HCEC 1CT (cell line): ENCODE data around the gene ACYP2.
"Not testable (repeated sequence)": the region's sequence is repeated elsewhere in the genome, so short reads cannot be mapped to it uniquely, and the experiment has no call there.

Experiments used
- DNase-seq: peaks from one replicate; pipeline ENCODE4 v3.0.0-alpha.2; 2017

ACYP2 gene

DNA sequence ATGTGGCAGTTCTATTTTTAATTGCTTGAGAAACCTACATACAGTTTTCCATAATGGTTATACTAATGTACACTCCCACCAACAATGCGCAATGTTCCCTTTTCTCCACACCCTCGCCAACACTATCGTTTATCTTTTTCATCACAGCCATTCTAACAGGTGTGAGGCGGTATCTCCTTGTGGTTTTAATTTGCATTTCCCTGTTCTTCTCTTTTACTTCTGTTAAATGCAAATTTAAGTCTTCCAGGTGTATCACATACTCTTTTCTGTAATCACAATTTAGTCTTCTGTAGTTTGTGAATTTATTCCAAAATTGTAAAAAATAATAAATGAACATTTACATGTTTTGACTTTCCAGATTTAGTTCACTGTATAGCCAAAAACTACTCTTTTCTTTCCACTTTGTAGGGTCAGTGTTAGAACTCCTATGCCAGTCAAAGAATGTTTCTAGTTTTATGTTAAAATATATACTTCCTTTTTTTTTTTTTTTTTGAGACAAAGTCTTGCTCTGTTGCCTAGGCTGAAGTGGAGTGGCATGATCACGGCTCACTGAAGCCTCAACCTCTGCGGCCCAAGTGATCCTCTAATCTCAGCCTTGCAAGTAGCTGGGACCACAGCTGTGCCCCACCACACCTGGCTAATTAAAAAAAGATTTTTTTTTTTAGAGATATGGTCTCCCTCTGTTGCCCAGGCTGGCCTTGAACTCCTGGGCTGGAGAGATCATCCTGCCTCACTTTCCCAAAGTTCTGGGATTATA is 15.4 kb upstream of the ACYP2 start:
- DNase-seq = no peak

DNA sequence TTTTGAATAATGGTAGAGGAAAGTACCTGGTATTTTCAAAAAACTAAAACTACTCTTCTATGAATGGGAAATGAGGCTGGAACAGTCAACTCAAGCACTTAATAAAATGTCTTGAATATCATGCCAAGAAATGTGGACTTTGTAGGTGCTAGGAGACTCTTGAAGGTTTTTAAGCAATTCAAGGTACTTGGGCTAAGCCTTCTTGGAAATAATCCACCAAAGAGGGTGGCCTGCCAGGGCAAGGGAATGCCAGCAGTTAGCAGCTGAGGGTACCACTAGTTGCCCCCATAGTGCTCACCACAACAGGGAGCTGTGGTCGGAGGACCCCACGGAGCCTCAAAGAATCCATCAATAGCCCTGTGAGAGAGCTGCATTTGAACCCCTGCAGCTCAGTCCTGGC is 14.6 kb upstream of the ACYP2 start:
- no peak for DNase-seq

DNA sequence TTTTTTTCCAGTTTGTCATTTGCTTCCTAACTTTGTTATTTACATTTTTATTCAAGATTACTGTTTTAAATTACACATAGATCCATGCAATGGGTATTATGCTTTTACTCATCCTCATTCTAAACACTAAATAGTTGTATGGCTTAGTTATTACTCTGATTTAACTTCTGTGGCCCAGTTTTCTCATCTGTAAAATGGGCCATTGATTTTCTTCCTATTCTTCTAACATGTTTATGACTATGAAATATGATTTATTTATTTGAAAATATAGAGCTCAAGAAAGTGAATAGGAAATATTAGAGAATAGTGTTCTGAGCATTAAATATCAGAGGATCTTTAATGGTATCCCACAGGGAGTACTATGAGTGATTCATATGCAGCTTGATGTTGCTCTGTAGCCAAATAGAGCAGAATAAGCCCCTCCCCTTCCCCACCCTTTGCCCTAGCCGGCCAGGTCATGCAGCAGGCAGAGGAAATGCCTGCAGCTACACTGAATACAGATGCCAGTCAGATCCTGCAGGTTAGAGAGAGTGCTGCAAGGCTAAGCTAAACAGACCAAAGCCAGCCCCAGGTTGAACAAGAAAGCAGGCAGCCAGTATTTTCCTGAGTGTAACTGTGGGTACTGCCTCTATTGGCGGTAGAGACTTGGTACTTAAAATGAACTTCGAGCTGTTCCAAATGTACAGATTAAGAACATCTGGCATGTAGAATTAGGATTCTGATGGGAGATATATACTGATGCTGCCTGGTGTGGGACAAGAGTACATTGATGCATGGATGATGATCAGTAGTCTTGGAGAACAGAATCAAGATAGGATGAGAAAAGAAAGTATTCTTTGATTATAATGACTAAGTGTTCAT is 11.7 kb upstream of the ACYP2 start:
- DNase-seq = peak; percentile 75

DNA sequence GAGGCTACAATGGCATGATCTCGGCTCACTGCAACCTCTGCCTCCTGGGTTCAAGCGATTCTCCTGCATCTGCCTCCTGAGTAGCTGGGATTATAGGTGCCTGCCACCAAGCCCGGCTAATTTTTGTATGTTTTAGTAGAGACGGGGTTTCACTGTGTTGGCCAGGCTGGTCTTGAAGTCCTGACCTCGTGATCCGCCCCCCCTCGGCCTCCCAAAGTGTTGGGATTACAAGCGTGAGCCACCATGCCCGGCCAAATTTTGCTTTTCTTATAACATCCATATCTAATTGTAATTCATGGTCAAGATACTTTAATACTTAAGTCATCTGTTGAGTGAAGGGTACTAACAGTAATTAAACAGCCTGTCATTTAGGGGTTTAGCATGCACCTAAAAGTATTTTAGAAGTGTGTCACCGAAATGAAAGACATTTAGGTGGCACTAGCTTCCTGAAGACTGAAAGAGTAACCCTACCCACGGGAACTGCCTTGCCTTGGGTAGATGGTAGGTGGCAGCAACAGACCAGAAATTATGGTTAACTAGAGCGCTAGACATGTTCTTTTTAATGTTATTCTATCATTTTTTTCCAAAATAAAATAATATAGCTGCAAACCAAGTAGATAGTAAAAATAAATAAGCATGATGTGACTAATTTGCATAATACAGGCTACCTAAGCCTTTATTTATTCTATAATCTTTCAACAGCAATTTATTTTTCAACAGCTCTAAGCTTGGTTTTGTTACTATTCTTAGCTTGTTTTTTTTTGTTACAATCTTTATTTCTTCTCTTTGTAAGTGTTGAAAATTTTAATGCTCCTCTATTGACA is 8.6 kb upstream of the ACYP2 start:
- DNase-seq = peak; percentile 57

DNA sequence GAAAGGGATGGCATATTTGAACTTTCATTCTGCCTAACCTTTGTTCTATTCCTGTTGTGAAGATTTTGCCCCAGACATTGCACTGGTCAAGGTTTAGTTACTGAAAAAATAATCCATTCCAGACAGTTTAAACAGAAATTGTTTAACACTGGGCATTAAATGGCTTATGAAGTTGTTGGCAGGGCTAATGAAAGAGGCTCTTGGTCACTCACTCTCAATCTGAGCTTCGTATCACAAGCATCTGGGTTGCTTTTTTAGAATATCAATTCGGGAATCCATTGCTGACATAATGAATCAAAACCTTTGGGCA is 8.0 kb upstream of the ACYP2 start:
- DNase-seq = no peak

DNA sequence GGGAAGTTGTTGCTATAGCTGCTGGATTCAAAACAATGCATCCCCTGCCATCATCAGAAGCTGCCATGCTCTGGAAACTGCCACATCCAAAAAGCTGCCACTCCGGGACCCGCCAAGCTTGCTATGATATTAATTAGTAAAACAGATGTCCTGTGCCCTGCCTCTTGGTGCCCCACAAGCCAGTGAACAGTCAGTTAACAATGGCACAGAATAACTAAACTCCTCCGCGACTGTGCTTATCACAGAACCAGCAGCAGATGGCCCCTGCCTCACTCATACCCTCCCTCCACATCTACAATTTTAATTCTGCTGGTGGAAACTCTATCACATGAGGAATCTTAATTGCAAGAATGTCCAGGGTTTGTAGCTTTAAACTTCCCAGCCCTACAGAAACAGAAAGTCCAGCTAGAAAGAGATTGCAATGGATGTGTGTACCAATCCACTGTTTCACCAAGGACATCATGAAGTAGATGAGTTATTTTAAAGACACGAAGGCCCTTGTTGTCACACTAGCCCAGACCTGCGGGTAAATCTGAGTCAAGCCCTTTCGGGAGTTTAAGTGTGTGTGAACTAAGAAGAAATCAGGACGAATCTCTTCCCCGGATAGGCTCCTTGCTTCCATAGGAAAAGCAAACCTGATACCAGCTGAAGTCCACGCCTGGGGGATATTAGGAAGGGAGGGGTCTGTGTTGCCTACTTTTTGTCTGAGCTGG is 7.4 kb upstream of the ACYP2 start:
- DNase-seq = no peak

DNA sequence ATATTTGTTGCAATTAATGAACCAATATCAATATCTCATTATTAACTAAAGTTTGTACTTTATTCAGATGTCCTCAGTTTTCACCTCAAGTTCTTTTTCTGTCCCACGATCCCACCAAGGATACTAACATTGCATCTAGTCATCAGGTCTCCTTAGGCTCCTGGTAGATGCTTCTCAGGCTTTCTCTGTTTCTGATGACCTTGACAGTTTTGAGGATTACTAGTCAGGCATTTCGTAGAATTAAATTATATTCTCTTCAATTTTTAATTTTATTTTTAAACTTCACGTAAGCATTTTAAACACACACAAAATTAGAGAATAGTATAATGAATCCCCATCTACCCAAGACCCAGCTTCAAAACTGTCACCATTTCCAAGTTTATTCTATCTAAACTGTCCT is 5.6 kb upstream of the ACYP2 start:
- no peak for DNase-seq

DNA sequence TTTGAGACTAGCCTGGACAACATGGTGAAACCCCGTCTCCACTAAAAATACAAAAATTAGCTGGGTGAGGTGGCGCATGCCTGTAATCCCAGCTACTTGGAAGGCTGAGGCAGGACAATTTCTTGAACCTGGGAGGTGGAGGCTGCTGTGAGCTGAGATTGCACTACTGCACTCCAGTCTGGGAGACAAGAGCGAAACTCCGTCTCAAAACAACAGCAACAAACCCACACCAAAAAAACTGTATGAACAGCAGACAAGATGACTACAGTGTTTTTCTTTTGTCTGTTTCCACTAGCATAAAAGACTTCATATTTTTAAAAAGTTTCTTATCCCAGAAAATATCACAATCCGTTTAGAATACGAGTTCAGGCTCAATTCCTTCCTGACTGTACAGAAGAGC is 936 bp upstream of the ACYP2 start:
- not testable (repeated sequence) for DNase-seq

DNA sequence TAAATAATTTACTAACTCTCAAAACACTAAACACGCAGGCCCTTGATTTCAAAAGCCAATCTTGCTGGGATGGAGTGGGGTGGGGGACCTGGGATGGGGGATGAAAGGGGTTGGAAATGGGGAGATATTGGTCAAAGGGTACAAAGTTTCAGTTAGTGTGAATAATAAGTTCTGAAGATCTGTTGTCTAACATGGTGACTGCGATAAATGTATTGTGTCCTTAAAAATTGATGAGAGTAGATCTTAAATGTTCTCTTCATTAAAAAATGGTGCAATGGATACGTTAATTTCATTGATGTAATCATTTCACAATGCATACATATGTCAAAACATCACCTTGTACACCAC is 505 bp upstream of the ACYP2 start:
- DNase-seq = no peak

DNA sequence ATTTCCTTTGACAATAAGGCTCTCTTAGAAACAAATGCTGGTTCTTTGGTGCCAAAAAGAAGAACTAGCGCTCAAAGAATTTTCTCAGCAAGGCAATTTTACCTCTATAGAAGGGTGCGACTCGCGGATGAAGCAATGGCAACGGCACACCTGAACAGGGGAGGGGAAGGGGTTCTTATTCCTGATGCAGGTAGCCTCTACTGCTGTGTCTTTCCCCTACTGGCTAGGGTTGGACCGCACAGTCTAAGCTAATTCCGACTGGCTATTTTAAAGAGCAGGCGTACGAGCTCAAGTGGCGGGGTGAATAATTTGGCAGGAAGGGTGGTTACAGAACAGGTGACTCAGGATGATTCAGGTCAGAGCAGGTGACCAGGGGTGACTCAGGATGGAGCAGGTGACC is 1.2 kb downstream of the ACYP2 start:
- not testable (repeated sequence) for DNase-seq

DNA sequence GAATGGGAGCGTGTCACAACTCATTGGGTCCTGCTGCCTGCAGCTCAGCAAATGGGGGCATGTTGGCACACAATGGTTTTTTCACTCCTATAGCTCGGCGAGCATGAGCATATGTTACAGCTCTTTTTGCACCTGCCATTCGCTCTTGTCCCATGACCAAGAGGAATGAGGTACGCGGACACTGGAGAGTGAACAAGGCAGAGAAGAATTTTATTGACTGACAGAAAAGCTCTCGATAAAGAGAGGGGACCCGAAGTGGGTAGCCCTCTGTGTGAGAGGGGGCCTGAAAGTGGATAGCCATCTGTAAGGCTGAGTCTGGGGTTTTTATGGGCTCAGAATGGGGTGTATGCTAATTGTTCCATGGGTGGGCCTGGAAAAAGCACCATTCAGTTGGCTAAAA is 5.5 kb downstream of the ACYP2 start:
- no peak for DNase-seq

DNA sequence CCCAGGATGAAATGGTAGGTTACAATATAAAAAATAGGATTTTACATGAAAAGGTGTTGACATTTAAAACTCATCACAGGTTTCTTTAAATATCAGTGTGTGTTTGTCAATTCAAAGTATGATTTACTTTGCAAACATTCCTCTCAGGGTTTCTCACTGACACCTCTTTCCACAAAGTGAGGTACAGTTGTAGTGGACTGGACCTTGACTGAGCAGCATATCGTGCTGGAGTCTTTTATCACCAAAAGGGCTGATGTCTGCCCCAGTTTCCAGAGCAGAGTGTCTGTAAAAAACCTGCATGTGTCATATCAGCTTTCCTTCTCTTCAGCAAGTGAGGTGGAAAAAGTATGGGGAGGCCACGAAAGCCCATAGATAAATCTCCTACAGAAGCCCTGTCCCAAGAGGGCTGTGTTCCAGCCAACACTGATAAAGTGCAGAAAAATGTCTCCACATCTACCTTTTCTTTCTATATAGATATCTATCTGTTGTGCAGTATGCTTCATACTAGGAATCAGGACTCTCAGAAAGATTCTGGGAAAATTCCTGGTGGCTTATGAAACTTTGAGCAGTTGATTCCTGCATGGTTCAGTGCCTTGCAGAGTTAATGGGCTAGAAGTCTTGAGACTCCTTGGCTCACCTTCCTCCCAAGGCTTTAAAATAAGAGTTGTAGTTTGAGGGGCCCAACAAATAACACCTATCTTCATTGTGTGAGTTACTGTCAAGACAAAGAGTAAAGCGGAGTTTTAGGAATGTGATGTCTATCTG is 6.9 kb downstream of the ACYP2 start:
- no peak for DNase-seq

DNA sequence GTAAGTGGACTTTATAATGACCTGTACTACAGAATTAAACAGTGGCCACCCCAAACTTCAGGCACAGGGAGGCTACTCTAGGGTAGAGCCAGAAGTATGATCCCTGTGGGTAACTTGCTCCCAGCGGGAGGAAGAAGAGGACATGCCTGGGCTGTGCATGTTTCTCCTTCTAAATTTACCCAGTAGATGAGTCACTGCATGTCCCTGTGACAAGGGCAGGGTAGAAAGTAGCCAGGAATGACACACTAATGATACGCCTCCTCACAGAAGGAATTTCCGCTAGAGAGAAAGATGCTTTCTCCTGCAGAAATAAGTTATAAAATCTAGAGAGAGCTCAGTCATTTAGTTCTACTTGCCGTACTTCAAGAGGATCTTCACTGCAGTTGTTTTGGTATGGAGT is 7.5 kb downstream of the ACYP2 start:
- peak; percentile 15 for DNase-seq

DNA sequence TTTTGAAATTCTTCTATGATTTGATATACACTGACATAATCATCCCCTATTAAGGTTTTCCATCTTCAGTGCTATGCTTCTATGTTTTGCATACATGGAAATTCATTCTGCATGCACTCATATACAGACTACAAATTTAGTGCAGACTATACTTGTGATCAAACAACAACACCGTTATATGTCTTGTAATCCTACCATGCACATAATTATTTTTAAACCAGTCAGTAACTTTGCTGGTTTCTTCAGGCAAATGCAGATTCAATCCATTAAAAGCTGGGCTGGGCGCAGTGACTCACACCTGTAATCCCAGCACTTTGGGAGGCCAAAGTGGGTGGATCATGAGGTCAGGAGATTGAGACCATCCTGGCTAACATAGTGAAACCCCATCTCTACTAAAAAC is 11.8 kb downstream of the ACYP2 start:
- not testable (repeated sequence) for DNase-seq

DNA sequence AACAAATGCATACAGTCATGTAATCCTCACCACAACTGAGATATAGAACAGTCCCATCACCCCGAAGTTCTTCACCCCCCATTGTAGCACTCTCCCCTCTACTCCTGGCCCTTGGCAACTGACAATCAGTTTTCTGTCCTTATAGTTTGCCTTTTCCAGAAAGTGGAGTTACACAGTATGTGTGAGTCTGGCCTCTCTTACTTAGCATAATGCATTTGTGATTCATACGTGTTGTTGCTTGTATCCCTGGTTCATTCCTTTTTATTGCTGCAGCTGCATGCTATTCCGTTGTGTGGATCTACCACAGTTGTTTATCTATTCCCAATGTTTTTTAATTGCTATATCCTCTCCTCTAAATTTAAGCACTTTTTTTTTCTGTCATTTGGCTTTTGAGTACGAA is 17.6 kb downstream of the ACYP2 start:
- DNase-seq = no peak

DNA sequence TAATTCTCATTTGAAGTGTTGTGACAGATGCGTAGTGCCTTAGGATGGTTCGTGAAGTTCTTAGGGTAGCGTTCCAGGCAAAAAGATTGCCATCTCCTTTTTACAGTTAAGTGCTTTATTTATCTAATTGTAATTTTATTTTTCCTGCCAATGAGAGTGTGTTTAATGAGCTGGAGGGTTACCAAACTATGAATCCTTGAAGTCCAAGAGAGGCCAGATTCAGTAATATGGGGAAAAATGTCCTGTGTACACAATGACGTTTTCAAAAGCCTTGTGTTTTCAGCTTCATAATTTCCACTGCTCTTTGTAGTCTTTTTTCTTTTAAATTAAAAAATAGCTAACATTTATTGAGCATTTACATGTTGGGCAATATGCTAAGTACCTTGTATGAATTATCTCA is 23.8 kb downstream of the ACYP2 start:
- DNase-seq = no peak

DNA sequence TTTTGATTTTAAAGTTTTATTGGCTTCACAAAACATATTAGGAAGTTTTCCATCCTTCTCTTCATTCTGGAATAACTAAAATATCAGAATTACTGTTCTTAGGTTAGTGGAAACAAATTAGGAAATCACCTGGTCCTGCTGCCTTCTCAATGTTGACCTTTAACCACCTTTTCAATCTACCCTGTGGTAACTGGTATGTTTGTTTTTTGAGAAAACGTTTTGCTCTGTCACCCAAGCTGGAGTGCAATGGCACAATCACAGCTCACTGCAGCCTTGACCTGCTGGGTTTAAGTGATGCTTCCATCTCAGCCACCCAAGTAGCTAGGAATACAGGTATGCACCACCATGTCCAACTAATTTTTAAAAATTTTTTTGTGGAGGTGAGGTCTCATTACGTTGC is 28.4 kb downstream of the ACYP2 start:
- no peak for DNase-seq

DNA sequence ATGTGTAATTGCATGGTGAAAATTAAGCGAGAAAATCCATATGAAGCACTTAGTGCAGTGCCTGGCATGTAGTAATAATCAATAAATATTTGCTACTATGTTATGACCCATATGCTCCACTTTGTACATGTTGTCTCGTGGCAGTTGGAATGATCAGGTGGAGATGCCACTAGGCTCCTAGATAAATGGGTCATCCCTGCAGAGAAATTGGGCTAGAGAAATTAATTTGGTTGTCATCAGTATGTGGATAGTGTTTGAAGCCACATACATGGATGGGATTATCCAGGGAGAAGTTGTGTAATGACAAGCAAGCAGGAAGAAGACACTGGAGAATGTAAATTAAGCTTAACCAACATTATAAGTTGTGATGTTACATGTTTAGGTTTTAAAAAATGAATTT is 33.0 kb downstream of the ACYP2 start:
- DNase-seq = no peak

DNA sequence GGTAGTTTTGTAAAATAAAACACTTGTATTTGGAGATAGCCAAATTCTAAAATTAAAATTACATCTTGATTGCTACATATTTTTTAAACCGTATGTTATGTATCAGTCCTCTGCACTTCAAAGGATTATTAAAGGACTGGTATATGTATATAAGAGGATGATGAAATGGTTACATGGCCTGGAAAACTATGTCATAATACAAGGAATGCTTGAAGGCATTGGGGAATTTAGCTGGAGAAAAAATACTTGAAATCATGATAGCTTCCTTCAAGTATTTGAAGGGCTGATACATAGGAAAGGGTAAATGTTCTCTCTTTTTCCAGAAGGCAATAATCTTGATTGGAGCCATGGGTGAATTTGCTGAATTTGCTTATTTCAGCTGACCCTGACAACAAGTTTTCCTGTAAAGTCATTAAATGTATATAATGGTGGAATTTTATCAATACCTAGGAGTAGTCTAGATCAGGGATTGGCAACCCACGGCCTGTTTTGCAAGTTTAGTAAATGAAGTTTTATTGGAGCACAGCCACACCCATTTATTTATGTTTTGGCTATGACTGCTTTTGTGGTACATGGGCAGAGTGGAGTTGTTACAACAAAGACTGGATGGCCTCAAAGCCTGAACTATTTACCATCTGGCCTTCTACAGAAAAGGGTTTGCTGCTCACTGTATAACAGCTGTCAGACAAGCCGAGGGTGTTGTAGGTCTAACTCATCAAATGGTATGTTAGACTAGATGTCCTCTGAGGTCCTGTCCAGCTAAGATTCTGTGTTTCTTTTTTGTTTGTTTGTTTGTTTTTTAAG is 34.4 kb downstream of the ACYP2 start:
- peak; percentile 3 for DNase-seq

DNA sequence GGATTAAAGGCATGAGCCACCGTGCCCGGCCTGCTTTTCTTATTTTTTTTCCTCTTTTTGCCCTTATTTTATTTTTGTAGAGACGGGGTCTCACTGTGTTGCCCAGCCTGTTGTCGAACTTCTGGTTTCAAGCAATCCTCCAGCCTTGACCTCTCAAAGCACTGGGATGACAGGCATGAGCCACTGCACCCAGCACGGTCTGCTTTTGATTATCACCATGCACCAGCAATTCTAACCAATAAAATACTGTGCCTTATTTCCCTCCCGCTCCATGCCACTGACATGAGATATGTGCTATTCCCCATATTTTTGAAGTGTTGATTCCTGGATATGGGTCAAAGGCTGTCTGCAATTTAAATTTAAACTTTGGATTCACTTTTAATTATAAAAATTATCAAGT is 42.9 kb downstream of the ACYP2 start:
- no peak for DNase-seq

DNA sequence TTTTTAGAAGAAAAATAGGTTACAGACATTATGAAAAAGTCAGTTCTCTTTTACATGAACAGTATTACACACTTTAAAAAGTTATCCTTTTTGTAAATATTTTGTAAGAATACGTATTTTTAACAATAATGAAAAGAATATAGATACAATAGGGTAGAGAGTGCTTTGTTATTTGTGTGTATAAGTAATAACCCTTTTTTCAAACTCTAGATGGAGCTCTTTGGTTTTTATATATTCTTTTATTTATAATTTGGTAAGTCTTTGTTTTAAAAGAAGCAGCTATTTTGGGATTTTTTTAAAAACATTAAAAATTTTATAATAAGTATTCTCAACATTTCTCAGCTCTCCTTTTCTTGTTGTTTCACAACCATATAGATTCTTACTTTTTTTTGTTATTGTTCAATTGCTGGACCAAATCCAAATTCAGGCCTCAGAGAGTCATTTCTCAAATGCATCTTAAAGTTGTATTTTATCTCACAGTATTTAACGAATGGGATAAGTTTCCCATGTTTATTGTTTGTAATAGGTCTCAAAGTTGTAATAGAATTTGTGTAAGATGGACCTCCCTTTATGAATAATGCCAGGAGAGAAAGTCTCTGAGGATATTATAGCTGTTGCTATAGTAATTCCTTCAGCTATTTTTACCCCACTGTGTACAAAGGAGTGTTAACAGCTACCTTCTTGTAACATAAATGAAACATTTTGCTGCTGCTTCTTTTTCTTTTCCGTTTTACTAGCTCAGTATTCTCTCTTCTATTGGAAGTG is 46.4 kb downstream of the ACYP2 start:
- DNase-seq = peak; percentile 26
